Measurements from ENCODE around the gene MAP3K10.

Gene MAP3K10

DNA sequence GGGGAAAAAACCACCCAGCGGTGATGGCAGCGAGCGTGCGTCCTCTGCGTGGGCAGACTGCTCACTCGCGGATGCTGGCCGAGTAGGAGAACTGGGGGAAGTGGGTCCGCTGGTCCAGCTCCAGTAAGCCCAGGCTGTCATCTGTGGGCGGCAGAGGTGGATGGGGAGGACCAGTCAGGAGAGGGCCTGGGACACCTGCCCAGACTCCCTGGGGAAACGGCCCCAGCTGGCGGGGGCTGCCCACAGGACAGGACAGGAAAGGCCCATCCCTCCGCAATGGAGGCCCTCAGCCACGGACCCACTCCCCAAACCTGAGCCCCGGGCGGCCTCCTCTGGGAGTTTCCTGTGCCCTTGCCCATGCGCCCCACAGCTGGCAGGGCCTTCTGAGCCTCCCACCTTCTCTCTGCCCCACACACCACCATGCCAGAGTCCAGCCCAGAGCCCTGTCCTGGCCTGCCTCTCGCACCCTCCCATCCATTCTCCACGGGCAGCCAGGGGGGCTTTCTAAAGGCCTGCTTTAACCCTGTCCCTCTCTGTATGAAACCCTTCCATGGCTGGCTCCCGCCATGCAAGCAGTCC lies 42.7 kb downstream of the MAP3K10 start:
- no peak for DNase-seq

DNA sequence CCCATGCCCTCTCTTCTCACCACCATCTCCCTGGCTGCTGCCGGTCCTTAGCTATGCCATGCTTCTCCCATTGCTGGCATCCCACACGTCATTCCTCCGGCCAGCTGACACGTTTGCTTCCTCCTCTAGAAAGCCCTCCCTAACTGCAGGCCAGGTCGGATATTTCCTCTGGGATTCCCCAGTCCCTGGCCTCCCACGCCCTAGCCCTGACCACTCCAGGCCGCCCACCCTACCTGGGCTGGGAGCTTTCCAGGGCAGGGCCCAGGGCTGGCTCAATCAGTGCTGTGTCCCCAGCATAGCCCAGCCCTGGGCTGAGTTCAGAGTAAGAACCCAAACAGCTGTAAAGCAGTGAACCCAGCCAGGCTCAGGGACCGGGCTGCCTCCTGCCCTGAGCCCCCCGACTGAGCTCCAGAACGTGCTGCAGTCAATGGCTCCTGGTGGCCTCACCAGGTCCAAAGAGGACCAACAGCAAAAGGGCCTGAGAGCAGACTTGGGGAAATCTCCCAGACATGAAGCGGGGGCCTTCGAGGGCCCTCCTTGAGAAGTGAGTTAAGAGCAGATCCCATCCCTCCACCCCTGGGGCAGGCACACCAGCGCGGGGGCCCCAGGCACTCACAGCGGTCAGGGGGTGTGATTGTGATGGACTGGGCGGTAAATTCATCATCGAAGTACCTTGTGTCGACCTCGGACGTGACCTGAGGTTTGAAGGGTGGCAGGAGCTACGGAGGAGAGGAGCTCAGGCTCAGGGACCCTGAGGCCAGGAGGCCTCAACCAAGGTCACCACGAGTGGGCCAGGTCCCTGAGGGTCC lies 43.4 kb downstream of the MAP3K10 start:
- DNase-seq: no peak

DNA sequence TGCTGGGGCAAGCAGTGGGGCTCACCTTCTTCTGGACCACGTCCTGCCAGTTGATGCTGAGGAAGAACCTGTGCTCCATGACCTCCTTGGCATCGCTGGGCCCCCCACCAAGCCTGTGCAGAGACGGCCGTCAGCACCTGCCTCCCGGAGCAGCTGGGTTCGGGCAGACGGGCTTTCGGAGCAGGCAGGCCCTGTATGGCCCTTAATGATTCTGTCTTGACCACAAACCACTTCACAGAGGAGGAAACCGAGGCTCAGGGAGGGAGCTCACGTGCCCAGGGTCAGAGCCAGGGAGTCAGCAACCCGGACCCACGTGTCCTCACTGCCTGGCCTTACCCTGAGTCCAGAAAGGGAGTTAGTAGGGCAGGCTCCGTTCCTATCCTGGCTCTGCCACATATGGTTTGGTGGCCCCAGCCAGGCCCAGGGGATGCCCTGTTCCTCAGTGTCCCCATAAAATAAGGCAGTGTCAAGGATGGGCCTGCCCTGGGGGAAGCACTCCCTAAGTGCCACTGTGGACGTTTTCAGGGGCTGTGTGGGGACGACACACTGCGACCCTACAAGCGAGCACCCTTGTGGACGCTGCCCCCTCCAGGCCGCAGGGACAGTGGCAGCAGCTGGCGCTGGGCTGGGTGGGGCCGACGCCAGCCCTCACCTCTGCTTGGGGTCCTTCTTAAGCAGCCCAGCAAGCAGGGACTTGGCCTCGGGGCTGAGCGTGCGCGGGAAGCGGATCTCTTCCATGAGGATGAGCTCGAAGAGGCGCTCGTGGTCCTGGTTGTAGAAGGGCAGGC lies 44.2 kb downstream of the MAP3K10 start:
- no peak for DNase-seq

DNA sequence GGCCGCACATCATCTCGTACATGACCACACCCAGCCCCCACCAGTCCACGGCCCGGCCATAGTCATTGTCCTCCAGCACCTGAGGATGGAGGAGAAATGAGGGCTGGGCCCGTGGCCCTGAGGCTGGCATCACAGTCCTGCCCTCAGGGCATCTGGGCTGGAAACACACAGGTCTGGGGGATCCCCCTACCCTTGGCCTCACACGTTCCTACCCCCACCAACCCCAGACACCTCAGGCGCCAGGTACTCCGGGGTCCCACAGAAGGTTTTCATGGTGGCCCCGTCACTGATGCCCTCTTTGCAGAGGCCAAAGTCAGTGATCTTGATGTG lies 44.8 kb downstream of the MAP3K10 start:
- no peak for DNase-seq

DNA sequence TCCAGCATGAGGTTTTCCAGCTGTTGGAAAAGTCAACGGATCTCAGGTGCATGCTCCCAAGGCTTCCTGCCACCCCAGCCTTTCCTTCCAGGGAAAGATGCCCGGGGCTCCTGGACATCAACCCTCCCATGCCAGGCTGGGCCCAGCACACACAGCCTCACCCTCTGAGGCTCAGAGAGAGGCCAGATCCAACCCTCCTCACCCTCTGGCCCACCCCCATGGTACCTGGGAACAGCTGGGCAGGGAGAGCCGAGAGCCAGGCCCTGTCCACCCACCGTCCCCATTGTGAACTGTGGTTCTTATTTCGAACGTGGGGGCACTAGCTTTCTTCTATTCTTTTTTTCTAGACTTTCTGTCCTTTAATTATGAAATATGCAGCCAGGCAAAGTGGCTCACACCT lies 45.1 kb downstream of the MAP3K10 start:
- DNase-seq: no peak

DNA sequence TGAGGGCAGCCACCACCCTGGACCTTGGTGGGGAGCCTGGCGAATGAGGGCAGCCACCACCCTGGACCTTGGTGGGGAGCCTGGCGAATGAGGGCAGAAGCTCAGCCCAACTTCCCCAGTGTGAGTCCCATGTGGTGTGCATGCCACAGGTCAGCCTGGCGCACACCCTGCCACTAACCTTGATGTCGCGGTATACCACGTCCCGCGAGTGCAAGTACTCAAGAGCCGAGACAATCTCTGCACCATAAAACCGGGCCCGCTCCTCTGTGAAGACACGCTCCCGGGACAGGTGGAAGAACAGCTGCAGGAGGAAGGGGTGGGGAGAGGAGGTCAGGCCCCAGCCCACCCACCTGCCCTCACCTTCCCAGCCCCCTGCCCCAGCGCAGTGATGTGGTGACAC lies 46.6 kb downstream of the MAP3K10 start:
- DNase-seq: no peak

GRCh38 chr19:40238775-40239174 lies 47.5 kb downstream of the MAP3K10 start:
- DNase-seq: no peak

DNA sequence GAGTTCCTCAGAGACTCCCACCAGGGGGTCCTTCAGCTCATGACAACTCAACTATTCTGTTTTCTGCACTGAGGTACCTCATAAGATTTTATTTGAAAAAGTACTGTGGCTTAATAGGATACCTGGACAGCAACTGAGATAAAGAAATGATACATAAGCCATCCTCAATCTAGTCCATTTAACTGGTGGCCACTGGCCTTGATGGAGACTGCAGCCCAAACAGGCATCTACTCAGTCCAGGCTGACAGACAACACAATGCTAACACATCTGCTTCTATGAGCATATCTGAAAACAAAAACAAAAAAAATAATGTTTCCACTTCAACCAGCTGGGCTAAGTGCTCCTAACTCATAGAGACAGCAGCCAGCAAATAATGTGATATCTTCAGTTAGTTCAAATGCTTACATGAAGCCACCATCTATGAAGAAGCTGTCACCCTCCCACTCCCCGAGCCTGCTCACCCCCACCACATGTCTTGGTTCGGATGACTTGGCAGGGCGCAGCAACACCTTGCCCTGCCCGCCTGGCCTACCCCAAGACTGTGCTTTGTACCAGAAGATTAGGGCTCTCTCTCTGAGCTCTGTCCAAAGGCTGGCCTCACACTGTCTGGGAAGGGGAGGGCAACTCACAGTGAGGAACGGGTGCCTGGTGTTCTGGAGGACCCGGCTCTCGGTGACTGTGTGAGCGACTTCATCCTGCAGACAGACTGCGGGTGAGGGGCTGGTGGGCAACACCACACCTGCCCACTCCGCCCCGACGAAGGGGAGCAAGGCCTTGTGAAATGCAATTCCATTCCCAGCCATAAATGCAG lies 48.4 kb downstream of the MAP3K10 start:
- DNase-seq: no peak

- no peak for DNase-seq
These were observed 49.1 kb downstream of the MAP3K10 start for GRCh38 chr19:40240332-40240731.

DNA sequence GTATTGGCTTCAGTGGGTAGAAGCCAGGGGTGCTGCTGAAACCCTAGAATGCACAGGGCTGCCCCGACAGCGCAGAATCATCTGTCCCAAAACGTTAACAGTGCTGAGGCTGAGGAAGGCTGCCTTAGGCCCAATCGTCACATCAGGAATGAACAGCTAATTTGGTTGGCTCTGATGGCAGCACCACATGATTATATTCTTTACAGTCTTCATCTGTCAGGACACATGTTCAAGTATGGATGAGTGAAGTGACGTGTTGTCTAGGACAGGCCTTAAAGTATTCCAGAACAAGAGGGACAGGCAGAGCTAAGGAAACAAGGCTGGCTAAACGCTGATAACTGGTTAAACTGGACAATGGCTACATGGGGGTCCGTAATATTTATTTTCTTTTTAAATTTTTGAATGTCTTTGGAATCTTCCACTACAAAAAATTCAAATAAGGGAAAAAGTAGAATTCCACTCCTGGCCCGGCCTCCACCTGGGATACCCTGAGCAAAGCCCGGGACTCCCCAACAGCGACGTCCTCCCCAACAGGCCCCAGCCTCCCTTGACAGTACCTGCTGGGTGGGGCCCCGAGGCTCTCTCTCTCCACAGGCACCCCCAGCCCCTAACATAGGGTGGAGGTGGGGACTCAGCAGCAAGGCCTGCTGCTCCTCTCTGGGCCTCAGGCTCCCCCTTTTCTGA lies 50.0 kb downstream of the MAP3K10 start:
- no peak for DNase-seq

- no peak for DNase-seq
These were observed 50.7 kb downstream of the MAP3K10 start for GRCh38 chr19:40241809-40242384.

- DNase-seq: no peak
These were observed 51.3 kb downstream of the MAP3K10 start for GRCh38 chr19:40242480-40242879.

DNA sequence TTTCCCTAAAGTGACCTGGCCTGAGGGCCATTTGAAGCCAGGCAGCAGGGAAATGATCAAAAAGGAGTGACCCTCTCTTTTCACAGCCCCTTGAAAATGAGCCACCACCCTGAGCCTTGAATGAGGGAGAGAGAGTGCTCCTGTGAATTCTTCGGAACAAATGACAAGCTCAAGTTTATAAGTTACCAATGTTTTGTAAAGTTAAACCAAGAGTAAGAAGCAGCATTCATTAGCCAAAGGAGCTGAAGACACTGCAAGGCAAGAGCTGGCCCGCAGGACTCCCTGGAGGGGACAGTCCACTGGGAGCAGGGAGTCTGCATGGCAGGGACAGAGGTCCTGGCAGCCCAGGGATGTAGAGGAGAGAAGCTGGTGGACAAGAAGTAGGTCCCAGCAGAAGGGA lies 52.0 kb downstream of the MAP3K10 start:
- no peak for DNase-seq

DNA sequence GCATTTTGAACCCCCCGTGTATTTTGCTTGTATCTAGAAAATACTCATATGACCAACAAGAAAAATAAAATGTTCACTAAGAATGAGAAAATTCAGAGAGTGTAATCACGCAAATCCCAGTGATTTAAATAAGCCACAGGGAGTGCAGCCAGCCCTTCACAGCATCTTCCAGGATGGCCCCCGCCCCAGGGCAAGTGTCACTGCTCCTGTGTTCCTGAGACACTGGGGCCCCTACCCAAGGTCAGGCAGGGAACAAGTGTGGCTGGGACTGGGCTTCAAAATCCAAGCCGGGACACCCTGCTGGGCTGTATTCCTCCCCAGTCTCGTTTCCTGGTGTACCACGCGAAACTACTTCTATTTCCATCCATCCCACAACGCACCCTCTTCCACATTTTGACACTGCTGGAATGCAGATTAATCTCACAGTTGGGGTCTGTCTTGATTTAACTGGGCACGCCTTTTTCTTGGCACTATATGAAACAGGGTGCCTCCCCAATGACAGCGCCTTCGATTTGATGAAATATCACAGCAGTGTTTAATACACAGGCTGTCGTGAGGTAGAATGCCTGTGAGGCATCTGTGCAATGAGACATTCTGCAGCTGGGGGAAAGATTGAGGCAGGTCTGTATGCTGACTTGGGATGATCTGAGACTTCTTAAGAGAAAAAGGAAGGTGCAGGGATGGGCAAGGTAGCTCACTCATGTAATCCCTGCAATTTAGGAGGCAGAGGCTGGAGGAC lies 53.5 kb downstream of the MAP3K10 start:
- no peak for DNase-seq

GRCh38 chr19:40245506-40246128 lies 54.4 kb downstream of the MAP3K10 start:
- no peak for DNase-seq

- DNase-seq: no peak
These were observed 55.3 kb downstream of the MAP3K10 start for GRCh38 chr19:40246292-40247073.

- DNase-seq: no peak
These were observed 56.0 kb downstream of the MAP3K10 start for GRCh38 chr19:40247178-40247577.

- no peak for DNase-seq
These were observed 56.6 kb downstream of the MAP3K10 start for GRCh38 chr19:40247735-40248262.

DNA sequence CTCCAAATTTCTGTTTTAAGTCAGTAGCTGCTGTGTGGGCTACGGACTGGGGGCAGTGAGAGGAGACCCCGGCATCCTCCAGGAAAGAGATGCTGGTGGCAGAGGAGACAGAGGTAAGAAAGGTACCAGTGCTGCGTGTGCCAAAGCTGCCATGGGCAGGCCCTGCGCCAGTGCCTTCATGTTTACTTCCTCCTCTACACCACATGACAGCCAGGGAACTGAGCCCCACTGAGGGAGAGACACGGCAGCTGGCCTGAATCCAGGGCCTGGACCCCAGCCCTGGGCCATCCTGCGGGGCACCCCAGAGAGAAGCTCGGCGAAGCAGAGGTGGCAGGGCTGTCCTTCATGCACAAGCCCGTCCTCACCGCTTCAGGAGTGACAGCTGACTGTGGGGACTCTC lies 58.0 kb downstream of the MAP3K10 start:
- no peak for DNase-seq

- no peak for DNase-seq
These were observed 58.6 kb downstream of the MAP3K10 start for GRCh38 chr19:40249781-40250180.
